CD14-positive monocyte (primary cell): Measurements from ENCODE around the gene ZCCHC8. TPM values are rescaled to one million over a fixed set of nuclear protein-coding genes. Genes with fewer than 3 reads are reported as not detected.

Experiments used
- DNase-seq, 3 donors: peaks; one replicate each; pipeline ENCODE4 v3.0.0-alpha.2; 2011 to 2022
- H2AFZ ChIP-seq: 2 replicates; pipeline ENCODE4 v1.6.0; 2012; ENCODE audit warnings: mild to moderate bottlenecking, low read depth, low read length, inconsistent platforms; ENCODE audit not compliant: insufficient read depth, poor library complexity, severe bottlenecking
- H3K27ac ChIP-seq, 2 donors: 1 replicate in 1 of 2; 2 replicates in 1 of 2; pipeline ENCODE4 v1.5.1; 2012 to 2013; ENCODE audit warnings: low read length in 2 of 2, control low read depth in 1 of 2, inconsistent platforms in 1 of 2, low read depth in 1 of 2, mild to moderate bottlenecking in 1 of 2
- H3K27me3 ChIP-seq, 2 donors: one replicate each; pipeline versions ENCODE4 v1.6.0 to v1.6.1; 2011 to 2013; ENCODE audit warnings: low read length in 2 of 2; ENCODE audit not compliant: control insufficient read depth in 2 of 2, insufficient read depth in 2 of 2
- H3K36me3 ChIP-seq, 2 donors: replicated peaks in 1 of 2; 1 replicate in 1 of 2; 2 replicates in 1 of 2; pipeline versions ENCODE4 v1.5.1 to v1.6.1; 2012 to 2013; ENCODE audit warnings: low read length in 2 of 2, control low read depth in 1 of 2, inconsistent platforms in 1 of 2, mild to moderate bottlenecking in 1 of 2; ENCODE audit not compliant: insufficient read depth in 2 of 2, control insufficient read depth in 1 of 2
- H3K4me1 ChIP-seq, 2 donors: 1 replicate in 1 of 2; 2 replicates in 1 of 2; pipeline versions ENCODE4 v1.5.1 to v1.6.1; 2012 to 2013; ENCODE audit warnings: low read length in 2 of 2, control low read depth in 1 of 2, inconsistent platforms in 1 of 2, mild to moderate bottlenecking in 1 of 2, moderate library complexity in 1 of 2; ENCODE audit not compliant: insufficient read depth in 2 of 2, control insufficient read depth in 1 of 2
- H3K4me2 ChIP-seq: replicated peaks from 2 replicates; pipeline ENCODE3; 2012; ENCODE audit warnings: low read length, moderate library complexity, mild to moderate bottlenecking; ENCODE audit not compliant: poor library complexity, severe bottlenecking; ENCODE audit errors: extremely low read depth
- H3K4me3 ChIP-seq, 3 experiments: fragments of 200-600 bp in 1 of 3; sonication (generic) in 1 of 3; replicated peaks in 1 of 3; 1 replicate in 2 of 3; 2 replicates in 1 of 3; pipeline ENCODE4 v1.5.1; 2011 to 2013; ENCODE audit warnings: low read length in 3 of 3, mild to moderate bottlenecking in 3 of 3, control low read depth in 2 of 3, low read depth in 2 of 3, inconsistent platforms in 1 of 3, moderate library complexity in 1 of 3
- H3K79me2 ChIP-seq: 2 replicates; pipeline ENCODE4 v1.6.0; 2012; ENCODE audit warnings: mild to moderate bottlenecking, control low read depth, inconsistent platforms, low read length, moderate library complexity; ENCODE audit not compliant: insufficient read depth
- H3K9ac ChIP-seq: 2 replicates; pipeline ENCODE4 v1.6.0; 2017; ENCODE audit warnings: low read length, mild to moderate bottlenecking; ENCODE audit not compliant: insufficient read depth, poor library complexity, severe bottlenecking
- H3K9me3 ChIP-seq, 2 donors: replicated peaks in 1 of 2; 1 replicate in 1 of 2; 2 replicates in 1 of 2; pipeline versions ENCODE4 v1.5.1 to v1.6.1; 2012 to 2013; ENCODE audit warnings: low read length in 2 of 2, control low read depth in 1 of 2; ENCODE audit not compliant: control insufficient read depth in 1 of 2, insufficient read depth in 1 of 2
- H4K20me1 ChIP-seq: 2 replicates; pipeline ENCODE4 v1.6.0; 2012; ENCODE audit warnings: mild to moderate bottlenecking, low read length, control low read depth, moderate library complexity; ENCODE audit not compliant: insufficient read depth
- H3K27ac Mint-ChIP-seq, 7 donors: one replicate each; pipeline ENCODE4 v1.8.0; 2020; ENCODE audit warnings: mild to moderate bottlenecking in 7 of 7, mixed read lengths in 7 of 7, moderate library complexity in 6 of 7, inconsistent platforms in 2 of 7
- H3K27me3 Mint-ChIP-seq, 3 donors: one replicate each; pipeline ENCODE4 v1.8.0; 2021 to 2022; ENCODE audit warnings: low read depth in 3 of 3, mild to moderate bottlenecking in 3 of 3, mixed read lengths in 3 of 3, moderate library complexity in 3 of 3, inconsistent platforms in 1 of 3
- H3K36me3 Mint-ChIP-seq, 2 donors: one replicate each; pipeline ENCODE4 v1.8.0; 2020; ENCODE audit warnings: mixed read lengths in 2 of 2, inconsistent platforms in 1 of 2, mild to moderate bottlenecking in 1 of 2
- H3K4me1 Mint-ChIP-seq: one replicate; pipeline ENCODE4 v1.8.0; 2020; ENCODE audit warnings: mild to moderate bottlenecking, mixed read lengths
- H3K4me3 Mint-ChIP-seq, 2 donors: one replicate each; pipeline ENCODE4 v1.8.0; 2020; ENCODE audit warnings: mild to moderate bottlenecking in 2 of 2, mixed read lengths in 2 of 2, moderate library complexity in 1 of 2
- H3K9me3 Mint-ChIP-seq, 7 donors: one replicate each; pipeline ENCODE4 v1.8.0; 2020 to 2022; ENCODE audit warnings: mixed read lengths in 7 of 7, mild to moderate bottlenecking in 6 of 7, moderate library complexity in 6 of 7, inconsistent platforms in 2 of 7
- whole genome bisulfite sequencing: methylation state at CpG from one replicate; pipeline ENCODE4 v1.1.5; 2013; ENCODE audit warnings: missing lambda C conversion rate; ENCODE audit not compliant: insufficient coverage; 5-methylcytosine and 5-hydroxymethylcytosine counted together
- intact Hi-C, 2 donors: fragments of 100-400 bp; cut with micrococcal nuclease; formaldehyde crosslinking; loops; one replicate each; pipeline versions ENCODE4 v1.15.0 to v1.15.1; 2023
- polyA plus RNA-seq, 3 donors: library from polyadenylated mRNA; depleted of rRNA in 1 of 3; unstranded in 2 of 3; stranded (reverse) in 1 of 3; fragments of 300-500 nt in 2 of 3; fragments of >200 nt in 1 of 3; fragmentation: Illumina TruSeq in 2 of 3; gene quantifications; 1 replicate in 2 of 3; 2 replicates in 1 of 3; pipeline ENCODE4 v1.2.3, GENCODE V29; 2012 to 2021
- TF ChIP-seq, protein P1 (sequence below): fragments of 200-600 bp; IDR thresholded peaks from one replicate; pipeline ENCODE4 v1.8.0; 2022; ENCODE audit warnings: antibody characterized with exemption, mild to moderate bottlenecking

The ZCCHC8 gene
- polyA plus RNA-seq, 3 donors: 2.5 to 25.4 (median 5.4) TPM

GRCh38 chr12:122508163-122508562 is 7.4 kb upstream of the ZCCHC8 start:
- no peak for DNase-seq
- TF ChIP-seq, protein P1, sequence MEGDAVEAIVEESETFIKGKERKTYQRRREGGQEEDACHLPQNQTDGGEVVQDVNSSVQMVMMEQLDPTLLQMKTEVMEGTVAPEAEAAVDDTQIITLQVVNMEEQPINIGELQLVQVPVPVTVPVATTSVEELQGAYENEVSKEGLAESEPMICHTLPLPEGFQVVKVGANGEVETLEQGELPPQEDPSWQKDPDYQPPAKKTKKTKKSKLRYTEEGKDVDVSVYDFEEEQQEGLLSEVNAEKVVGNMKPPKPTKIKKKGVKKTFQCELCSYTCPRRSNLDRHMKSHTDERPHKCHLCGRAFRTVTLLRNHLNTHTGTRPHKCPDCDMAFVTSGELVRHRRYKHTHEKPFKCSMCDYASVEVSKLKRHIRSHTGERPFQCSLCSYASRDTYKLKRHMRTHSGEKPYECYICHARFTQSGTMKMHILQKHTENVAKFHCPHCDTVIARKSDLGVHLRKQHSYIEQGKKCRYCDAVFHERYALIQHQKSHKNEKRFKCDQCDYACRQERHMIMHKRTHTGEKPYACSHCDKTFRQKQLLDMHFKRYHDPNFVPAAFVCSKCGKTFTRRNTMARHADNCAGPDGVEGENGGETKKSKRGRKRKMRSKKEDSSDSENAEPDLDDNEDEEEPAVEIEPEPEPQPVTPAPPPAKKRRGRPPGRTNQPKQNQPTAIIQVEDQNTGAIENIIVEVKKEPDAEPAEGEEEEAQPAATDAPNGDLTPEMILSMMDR: no peak
- Histone ChIP-seq H2AFZ (no peak overlapping the region), H3K4me1 (peaks cover 10 to 16% of the 10 kb centered on the region in 2 donors), H3K27me3 (no peaks in the 10 kb centered on the region), H3K36me3 (peaks cover 95 to 99% of the 10 kb centered on the region in 2 donors), H4K20me1 (peaks cover 92% of the 10 kb centered on the region), H3K9me3 (no peaks in the 10 kb centered on the region), H3K4me2 (no peak overlapping the region), H3K4me3 (no peak overlapping the region), H3K9ac (no peak overlapping the region), H3K27ac (no peak overlapping the region), H3K79me2 (peaks cover 77% of the 10 kb centered on the region)
- Mint-ChIP-seq H3K27ac (peak overlapping the region in 1 of 7 donors; percentile 53), H3K9me3 (no peaks in the 10 kb centered on the region), H3K27me3 (peaks cover 0 to 2% (median 0%) of the 10 kb centered on the region in 3 donors), H3K36me3 (peaks cover 79 to 94% of the 10 kb centered on the region in 2 donors), H3K4me1 (peaks cover 13% of the 10 kb centered on the region), H3K4me3 (no peak overlapping the region)
- intact Hi-C loops: loop anchor here in 1 of 2 donors (10.0 kb wide), 1 partner anchor 243 kb away; the partner anchor contains the start of gene VPS33A
- 100% methylated on average over 3 of the region's 5 CpGs for WGBS

- Histone ChIP-seq H3K27me3 (no peaks in the 10 kb centered on the region), H2AFZ (no peak overlapping the region), H3K4me3 (no peak overlapping the region), H3K36me3 (peaks cover 81 to 88% of the 10 kb centered on the region in 2 donors), H3K79me2 (peaks cover 66% of the 10 kb centered on the region), H3K4me1 (peaks cover 25 to 33% of the 10 kb centered on the region in 2 donors), H3K4me2 (no peak overlapping the region), H3K9ac (no peak overlapping the region), H4K20me1 (peaks cover 78% of the 10 kb centered on the region), H3K9me3 (no peaks in the 10 kb centered on the region), H3K27ac (peak overlapping the region in 1 of 2 donors; percentile 47)
- no peak overlapping the region for H3K4me3 Mint-ChIP-seq
- intact Hi-C loops: loop anchor here in 1 of 2 donors (10.0 kb wide), 1 partner anchor 242 kb away; the partner anchor contains the start of gene VPS33A
- H3K27me3 Mint-ChIP-seq: peaks cover 0 to 4% (median 0%) of the 10 kb centered on the region in 3 donors
- no peak for DNase-seq
- H3K36me3 Mint-ChIP-seq: peaks cover 69 to 82% of the 10 kb centered on the region in 2 donors
- H3K4me1 Mint-ChIP-seq: peaks cover 27% of the 10 kb centered on the region
- peak overlapping the region; percentile 40 to 76 (median 61) for H3K27ac Mint-ChIP-seq
- TF ChIP-seq, protein P1: no peak
- WGBS: 87% methylated on average over 3 of the region's 5 CpGs
- H3K9me3 Mint-ChIP-seq: no peaks in the 10 kb centered on the region
Observed at GRCh38 chr12:122506393-122506938, 5.7 kb upstream of the ZCCHC8 start.
